ENCODE measurements around the gene CD8A.

DNA sequence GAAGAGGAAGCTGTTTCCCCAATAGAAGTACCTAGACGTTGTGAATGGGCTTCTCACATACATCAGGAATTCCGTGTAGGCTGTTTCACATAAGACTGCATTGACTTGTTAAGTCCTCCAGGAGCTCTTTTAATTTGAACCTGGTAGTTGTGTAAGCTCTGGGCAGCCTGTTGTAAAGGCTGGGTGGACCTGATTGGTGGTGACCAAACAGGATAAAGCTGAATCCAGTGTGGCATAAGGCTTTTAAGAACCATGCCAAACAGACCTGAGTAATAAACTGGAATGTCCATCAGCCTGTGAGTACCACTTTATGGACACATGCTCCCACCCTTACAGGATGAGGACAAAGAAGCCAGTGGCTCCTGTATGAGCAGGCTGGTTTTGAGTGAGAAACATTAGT lies 46.6 kb downstream of the CD8A start:
- TF ChIP-seq POLR2AphosphoS5 (IDR thresholded peaks at IDR 0.05; ENCODE audit: low read depth, low read length) (no peak), POLR2A (IDR thresholded peaks at IDR 0.05; ENCODE audit: low read depth, low read length) (no peak), TAF1 (IDR thresholded peaks at IDR 0.05; ENCODE audit: low read depth, low read length) (no peak)

Measured in GM12891 (cell line).